Glutamatergic neuron (in vitro differentiated cells): ENCODE measurements around the gene RIPOR3. TPM values are rescaled to one million over a fixed set of nuclear protein-coding genes. Genes with fewer than 3 reads are reported as not detected.
"Not testable (repeated sequence)": the region's sequence is repeated elsewhere in the genome, so short reads cannot be mapped to it uniquely, and the experiment has no call there.

Experiments used
- DNase-seq: peaks from one replicate; pipeline ENCODE4 v3.0.0; 2022
- H3K27ac Mint-ChIP-seq: one replicate; pipeline ENCODE4 v1.8.0; 2020; ENCODE audit warnings: mild to moderate bottlenecking, mixed read lengths, inconsistent platforms; ENCODE audit not compliant: unreplicated experiment
- H3K27me3 Mint-ChIP-seq: one replicate; pipeline ENCODE4 v1.8.0; 2020; ENCODE audit warnings: mild to moderate bottlenecking, moderate library complexity, mixed read lengths, inconsistent platforms; ENCODE audit not compliant: unreplicated experiment
- H3K36me3 Mint-ChIP-seq: one replicate; pipeline ENCODE4 v1.8.0; 2020; ENCODE audit warnings: mild to moderate bottlenecking, mixed read lengths, inconsistent platforms; ENCODE audit not compliant: unreplicated experiment
- H3K4me1 Mint-ChIP-seq: one replicate; pipeline ENCODE4 v1.8.0; 2020; ENCODE audit warnings: mild to moderate bottlenecking, low read depth, mixed read lengths, inconsistent platforms; ENCODE audit not compliant: unreplicated experiment
- H3K4me3 Mint-ChIP-seq: one replicate; pipeline ENCODE4 v1.8.0; 2020; ENCODE audit warnings: mild to moderate bottlenecking, mixed read lengths, inconsistent platforms; ENCODE audit not compliant: unreplicated experiment
- H3K9me3 Mint-ChIP-seq: one replicate; pipeline ENCODE4 v1.8.0; 2020; ENCODE audit warnings: mild to moderate bottlenecking, moderate library complexity, mixed read lengths, inconsistent platforms; ENCODE audit not compliant: unreplicated experiment
- CTCF ChIP-seq: fragments of 200-600 bp; sonication (generic); IDR thresholded peaks from one replicate; pipeline ENCODE4 v1.5.0; 2021; ENCODE audit not compliant: partially characterized antibody, unreplicated experiment
- total RNA-seq: library from RNA; stranded (reverse); fragmentation: NEBNext Ultra II Directional; extraction: Animal tissue kit (Norgen Biotek cat#: 25700); gene quantifications from one replicate; pipeline ENCODE4 v1.2.1, GENCODE V29; 2021; ENCODE audit not compliant: unreplicated experiment

The RIPOR3 gene
- total RNA-seq, 1 donor from 2014 or later, result not detected

- H3K4me3 Mint-ChIP-seq, result no peak overlapping the region
- TF ChIP-seq CTCF, result no peak
- no peak for DNase-seq
- H3K27me3 Mint-ChIP-seq, result no peaks in the 10 kb centered on the region
- no peaks in the 10 kb centered on the region for H3K4me1 Mint-ChIP-seq
- no peak overlapping the region for H3K27ac Mint-ChIP-seq
- no peaks in the 10 kb centered on the region for H3K36me3 Mint-ChIP-seq
- H3K9me3 Mint-ChIP-seq, result peaks cover 2% of the 10 kb centered on the region
Measured at GRCh38 chr20:50709636-50709973, 18.3 kb upstream of the RIPOR3 start.

GRCh38 chr20:50708845-50709635 is 17.7 kb upstream of the RIPOR3 start:
- Mint-ChIP-seq H3K27ac (no peak overlapping the region), H3K4me1 (no peaks in the 10 kb centered on the region), H3K4me3 (no peak overlapping the region), H3K9me3 (peaks cover 2% of the 10 kb centered on the region), H3K36me3 (no peaks in the 10 kb centered on the region), H3K27me3 (no peaks in the 10 kb centered on the region)
- no peak for TF ChIP-seq CTCF
- DNase-seq, result no peak

GRCh38 chr20:50704971-50705370 is 13.6 kb upstream of the RIPOR3 start:
- no peaks in the 10 kb centered on the region for H3K36me3 Mint-ChIP-seq
- no peak for DNase-seq
- TF ChIP-seq CTCF, result no peak
- no peaks in the 10 kb centered on the region for H3K9me3 Mint-ChIP-seq
- H3K27ac Mint-ChIP-seq, result no peak overlapping the region
- peaks cover 1% of the 10 kb centered on the region for H3K27me3 Mint-ChIP-seq
- no peak overlapping the region for H3K4me3 Mint-ChIP-seq
- H3K4me1 Mint-ChIP-seq, result no peaks in the 10 kb centered on the region

GRCh38 chr20:50704514-50704913 is 13.2 kb upstream of the RIPOR3 start:
- Mint-ChIP-seq H3K36me3 (no peaks in the 10 kb centered on the region), H3K27ac (no peak overlapping the region), H3K4me3 (no peak overlapping the region), H3K27me3 (peaks cover 1% of the 10 kb centered on the region), H3K9me3 (no peaks in the 10 kb centered on the region), H3K4me1 (no peaks in the 10 kb centered on the region)
- TF ChIP-seq CTCF, result no peak
- no peak for DNase-seq

GRCh38 chr20:50703651-50704438 is 12.5 kb upstream of the RIPOR3 start:
- not testable (repeated sequence) for H3K4me1 Mint-ChIP-seq, H3K4me3 Mint-ChIP-seq, H3K9me3 Mint-ChIP-seq, DNase-seq, H3K27me3 Mint-ChIP-seq, H3K36me3 Mint-ChIP-seq, H3K27ac Mint-ChIP-seq
